HepG2 (cell line): ENCODE results near the gene ALCAM. TPM values are rescaled to one million over a fixed set of nuclear protein-coding genes. Genes with fewer than 3 reads are reported as not detected.

Experiments
- DPF2 ChIP-seq: sonication (generic); formaldehyde crosslinking; IDR thresholded peaks from 2 replicates; pipeline ENCODE4 v1.4.0; 2020; ENCODE audit warnings: mild to moderate bottlenecking, low read depth, missing genetic modification reagents, borderline replicate concordance
- DR1 ChIP-seq: sonication (generic); formaldehyde crosslinking; IDR thresholded peaks from 2 replicates; pipeline ENCODE4 v1.8.0; 2021; ENCODE audit warnings: mild to moderate bottlenecking, missing genetic modification reagents, inconsistent platforms
- GFI1 ChIP-seq: sonication (generic); formaldehyde crosslinking; IDR thresholded peaks from 2 replicates; pipeline ENCODE4 v1.5.0; 2020; ENCODE audit warnings: missing genetic modification reagents, mild to moderate bottlenecking, borderline replicate concordance
- HES4 ChIP-seq: sonication (generic); formaldehyde crosslinking; IDR thresholded peaks from 2 replicates; pipeline ENCODE4 v1.9.0; 2021; ENCODE audit warnings: mild to moderate bottlenecking, missing genetic modification reagents, borderline replicate concordance
- HMGA1 ChIP-seq: sonication (generic); formaldehyde crosslinking; conservative IDR thresholded peaks from 2 replicates; pipeline ENCODE4 v1.4.0; 2020; ENCODE audit warnings: missing genetic modification reagents
- IKZF4 ChIP-seq: sonication (generic); formaldehyde crosslinking; IDR thresholded peaks from 2 replicates; pipeline ENCODE4 v1.5.1; 2020; ENCODE audit warnings: borderline replicate concordance, mild to moderate bottlenecking, low read depth, missing genetic modification reagents; ENCODE audit errors: not compliant biosample characterization
- IRF2 ChIP-seq: IDR thresholded peaks from 2 replicates; pipeline ENCODE4 v1.6.1; 2018; ENCODE audit warnings: missing genetic modification reagents, missing compliant biosample characterization
- PLSCR1 ChIP-seq: sonication (generic); formaldehyde crosslinking; IDR thresholded peaks from 2 replicates; pipeline ENCODE4 v1.5.0; 2020; ENCODE audit warnings: missing genetic modification reagents, mild to moderate bottlenecking, borderline replicate concordance
- POLR2AphosphoS5 ChIP-seq: IDR thresholded peaks from 2 replicates; pipeline ENCODE4 v1.6.1; 2012; ENCODE audit warnings: low read depth, low read length
- RBM39 ChIP-seq: fragments of 200-400 bp; formaldehyde crosslinking; IDR thresholded peaks from one replicate; pipeline ENCODE4 v1.6.1; 2018; ENCODE audit warnings: antibody characterized with exemption, mild to moderate bottlenecking, low read depth, low read length; ENCODE audit not compliant: poor library complexity, severe bottlenecking
- SALL1 ChIP-seq: sonication (generic); formaldehyde crosslinking; IDR thresholded peaks from 2 replicates; pipeline ENCODE4 v1.8.0; 2022; ENCODE audit warnings: mild to moderate bottlenecking, missing genetic modification reagents
- SNAPC4 ChIP-seq: sonication (generic); formaldehyde crosslinking; IDR thresholded peaks from 2 replicates; pipeline ENCODE4 v1.4.0; 2020; ENCODE audit warnings: mild to moderate bottlenecking, missing genetic modification reagents
- YY1 ChIP-seq: IDR thresholded peaks from 2 replicates; pipeline ENCODE4 v1.6.1; 2011; ENCODE audit warnings: low read length, low read depth, moderate library complexity, mild to moderate bottlenecking; ENCODE audit not compliant: insufficient read depth, insufficient replicate concordance
- ZBTB44 ChIP-seq: sonication (generic); formaldehyde crosslinking; IDR thresholded peaks from 2 replicates; pipeline ENCODE4 v1.4.0; 2020; ENCODE audit warnings: missing genetic modification reagents
- ZMYM3 ChIP-seq: sonication (generic); formaldehyde crosslinking; IDR thresholded peaks from 2 replicates; pipeline ENCODE4 v1.5.1; 2020; ENCODE audit warnings: mild to moderate bottlenecking, missing genetic modification reagents
- ZNF263 ChIP-seq: sonication (generic); formaldehyde crosslinking; IDR thresholded peaks from 2 replicates; pipeline ENCODE4 v1.4.0; 2020; ENCODE audit warnings: missing genetic modification reagents
- ZNF367 ChIP-seq: sonication (generic); formaldehyde crosslinking; IDR thresholded peaks from 2 replicates; pipeline ENCODE4 v1.4.0; 2020; ENCODE audit warnings: missing genetic modification reagents, borderline replicate concordance
- ZNF44 ChIP-seq: sonication (generic); formaldehyde crosslinking; IDR thresholded peaks from 2 replicates; pipeline ENCODE4 v1.5.1; 2020; ENCODE audit warnings: mild to moderate bottlenecking, missing genetic modification reagents
- polyA plus RNA-seq, 8 experiments: library from polyadenylated mRNA; depleted of rRNA in 3 of 8; stranded (reverse) in 7 of 8; unstranded in 1 of 8; fragments of >200 nt; fragmentation: Illumina TruSeq in 4 of 8; extraction: Trizol in 4 of 8; gene quantifications; 2 replicates each; pipeline versions ENCODE4 v1.2.1 to v1.2.3, GENCODE V29; 2011 to 2016; ENCODE audit warnings: low read depth in 4 of 8, missing spikeins in 1 of 8, mixed read lengths in 1 of 8; ENCODE audit not compliant: insufficient read depth in 1 of 8
- total RNA-seq, 5 experiments: library from RNA; depleted of rRNA; stranded (reverse); fragments of >200 nt; fragmentation: Illumina TruSeq; extraction: Trizol; gene quantifications; 2 replicates each; pipeline ENCODE4 v1.2.3, GENCODE V29; 2016; ENCODE audit warnings: low read depth in 1 of 5

The ALCAM gene
- total and polyA plus RNA-seq, 2 of the 13 experiments (the other 11 are each of a cell fraction or from before 2014, with no cell fraction given): 26.0 to 33.1 TPM

- TF ChIP-seq ZNF44 (0 out of 2 replicates have a peak, but pooled peaks have one; percentile 40), HES4 (CRISPR knock-in tag) (0 out of 2 replicates have a peak, but pooled peaks have one; percentile 20), ZBTB44 (no peak), ZMYM3 (CRISPR knock-in tag) (peak; percentile 15; the same call in 1 of the 2 replicates), SALL1 (CRISPR knock-in tag) (peak; percentile 37; the same call in 1 of the 2 replicates), SNAPC4 (CRISPR knock-in tag) (0 out of 2 replicates have a peak, but pooled peaks have one; percentile 31), POLR2AphosphoS5 (0 out of 2 replicates have a peak, but pooled peaks have one; percentile 33), IRF2 (CRISPR knock-in tag) (0 out of 2 replicates have a peak, but pooled peaks have one; percentile 2), IKZF4 (CRISPR knock-in tag) (no peak), YY1 (peak; percentile 22), DPF2 (CRISPR knock-in tag) (no peak), GFI1 (CRISPR knock-in tag) (no peak; the same call in 1 of the 2 replicates), PLSCR1 (no peak), HMGA1 (CRISPR knock-in tag) (no peak), DR1 (0 out of 2 replicates have a peak, but pooled peaks have one; percentile 2), ZNF263 (CRISPR knock-in tag) (0 out of 2 replicates have a peak, but pooled peaks have one; percentile 19), RBM39 (peak; percentile 70), ZNF367 (CRISPR knock-in tag) (no peak)
Measured at GRCh38 chr3:105368566-105369499, 2.1 kb downstream of the ALCAM start (continued).
